CD14-positive monocyte (primary cell): ENCODE data around the gene MYOM3. TPM values are rescaled to one million over a fixed set of nuclear protein-coding genes. Genes with fewer than 3 reads are reported as not detected.

Experiments used
- DNase-seq, 3 donors: peaks; one replicate each; pipeline ENCODE4 v3.0.0-alpha.2; 2011 to 2022
- H2AFZ ChIP-seq: 2 replicates; pipeline ENCODE4 v1.6.0; 2012; ENCODE audit warnings: mild to moderate bottlenecking, low read depth, low read length, inconsistent platforms; ENCODE audit not compliant: insufficient read depth, poor library complexity, severe bottlenecking
- H3K27ac ChIP-seq, 2 donors: 1 replicate in 1 of 2; 2 replicates in 1 of 2; pipeline ENCODE4 v1.5.1; 2012 to 2013; ENCODE audit warnings: low read length in 2 of 2, control low read depth in 1 of 2, inconsistent platforms in 1 of 2, low read depth in 1 of 2, mild to moderate bottlenecking in 1 of 2
- H3K27me3 ChIP-seq, 2 donors: one replicate each; pipeline versions ENCODE4 v1.6.0 to v1.6.1; 2011 to 2013; ENCODE audit warnings: low read length in 2 of 2; ENCODE audit not compliant: control insufficient read depth in 2 of 2, insufficient read depth in 2 of 2
- H3K36me3 ChIP-seq, 2 donors: replicated peaks in 1 of 2; 1 replicate in 1 of 2; 2 replicates in 1 of 2; pipeline versions ENCODE4 v1.5.1 to v1.6.1; 2012 to 2013; ENCODE audit warnings: low read length in 2 of 2, control low read depth in 1 of 2, inconsistent platforms in 1 of 2, mild to moderate bottlenecking in 1 of 2; ENCODE audit not compliant: insufficient read depth in 2 of 2, control insufficient read depth in 1 of 2
- H3K4me1 ChIP-seq, 2 donors: 1 replicate in 1 of 2; 2 replicates in 1 of 2; pipeline versions ENCODE4 v1.5.1 to v1.6.1; 2012 to 2013; ENCODE audit warnings: low read length in 2 of 2, control low read depth in 1 of 2, inconsistent platforms in 1 of 2, mild to moderate bottlenecking in 1 of 2, moderate library complexity in 1 of 2; ENCODE audit not compliant: insufficient read depth in 2 of 2, control insufficient read depth in 1 of 2
- H3K4me2 ChIP-seq: replicated peaks from 2 replicates; pipeline ENCODE3; 2012; ENCODE audit warnings: low read length, moderate library complexity, mild to moderate bottlenecking; ENCODE audit not compliant: poor library complexity, severe bottlenecking; ENCODE audit errors: extremely low read depth
- H3K4me3 ChIP-seq, 3 experiments: fragments of 200-600 bp in 1 of 3; sonication (generic) in 1 of 3; replicated peaks in 1 of 3; 1 replicate in 2 of 3; 2 replicates in 1 of 3; pipeline ENCODE4 v1.5.1; 2011 to 2013; ENCODE audit warnings: low read length in 3 of 3, mild to moderate bottlenecking in 3 of 3, control low read depth in 2 of 3, low read depth in 2 of 3, inconsistent platforms in 1 of 3, moderate library complexity in 1 of 3
- H3K79me2 ChIP-seq: 2 replicates; pipeline ENCODE4 v1.6.0; 2012; ENCODE audit warnings: mild to moderate bottlenecking, control low read depth, inconsistent platforms, low read length, moderate library complexity; ENCODE audit not compliant: insufficient read depth
- H3K9ac ChIP-seq: 2 replicates; pipeline ENCODE4 v1.6.0; 2017; ENCODE audit warnings: low read length, mild to moderate bottlenecking; ENCODE audit not compliant: insufficient read depth, poor library complexity, severe bottlenecking
- H3K9me3 ChIP-seq, 2 donors: replicated peaks in 1 of 2; 1 replicate in 1 of 2; 2 replicates in 1 of 2; pipeline versions ENCODE4 v1.5.1 to v1.6.1; 2012 to 2013; ENCODE audit warnings: low read length in 2 of 2, control low read depth in 1 of 2; ENCODE audit not compliant: control insufficient read depth in 1 of 2, insufficient read depth in 1 of 2
- H4K20me1 ChIP-seq: 2 replicates; pipeline ENCODE4 v1.6.0; 2012; ENCODE audit warnings: mild to moderate bottlenecking, low read length, control low read depth, moderate library complexity; ENCODE audit not compliant: insufficient read depth
- H3K27ac Mint-ChIP-seq, 7 donors: one replicate each; pipeline ENCODE4 v1.8.0; 2020; ENCODE audit warnings: mild to moderate bottlenecking in 7 of 7, mixed read lengths in 7 of 7, moderate library complexity in 6 of 7, inconsistent platforms in 2 of 7
- H3K27me3 Mint-ChIP-seq, 3 donors: one replicate each; pipeline ENCODE4 v1.8.0; 2021 to 2022; ENCODE audit warnings: low read depth in 3 of 3, mild to moderate bottlenecking in 3 of 3, mixed read lengths in 3 of 3, moderate library complexity in 3 of 3, inconsistent platforms in 1 of 3
- H3K36me3 Mint-ChIP-seq, 2 donors: one replicate each; pipeline ENCODE4 v1.8.0; 2020; ENCODE audit warnings: mixed read lengths in 2 of 2, inconsistent platforms in 1 of 2, mild to moderate bottlenecking in 1 of 2
- H3K4me1 Mint-ChIP-seq: one replicate; pipeline ENCODE4 v1.8.0; 2020; ENCODE audit warnings: mild to moderate bottlenecking, mixed read lengths
- H3K4me3 Mint-ChIP-seq, 2 donors: one replicate each; pipeline ENCODE4 v1.8.0; 2020; ENCODE audit warnings: mild to moderate bottlenecking in 2 of 2, mixed read lengths in 2 of 2, moderate library complexity in 1 of 2
- H3K9me3 Mint-ChIP-seq, 7 donors: one replicate each; pipeline ENCODE4 v1.8.0; 2020 to 2022; ENCODE audit warnings: mixed read lengths in 7 of 7, mild to moderate bottlenecking in 6 of 7, moderate library complexity in 6 of 7, inconsistent platforms in 2 of 7
- CTCF ChIP-seq: fragments of 200-600 bp; IDR thresholded peaks from one replicate; pipeline ENCODE4 v1.8.0; 2022; ENCODE audit warnings: antibody characterized with exemption, mild to moderate bottlenecking
- WGBS: methylation state at CpG from one replicate; pipeline ENCODE4 v1.1.5; 2013; ENCODE audit warnings: missing lambda C conversion rate; ENCODE audit not compliant: insufficient coverage; 5-methylcytosine and 5-hydroxymethylcytosine counted together
- intact Hi-C, 2 donors: fragments of 100-400 bp; cut with micrococcal nuclease; formaldehyde crosslinking; loops; one replicate each; pipeline versions ENCODE4 v1.15.0 to v1.15.1; 2023
- polyA plus RNA-seq, 3 donors: library from polyadenylated mRNA; depleted of rRNA in 1 of 3; unstranded in 2 of 3; stranded (reverse) in 1 of 3; fragments of 300-500 nt in 2 of 3; fragments of >200 nt in 1 of 3; fragmentation: Illumina TruSeq in 2 of 3; gene quantifications; 1 replicate in 2 of 3; 2 replicates in 1 of 3; pipeline ENCODE4 v1.2.3, GENCODE V29; 2012 to 2021

Gene MYOM3
- polyA plus RNA-seq, 3 donors: not detected

DNA sequence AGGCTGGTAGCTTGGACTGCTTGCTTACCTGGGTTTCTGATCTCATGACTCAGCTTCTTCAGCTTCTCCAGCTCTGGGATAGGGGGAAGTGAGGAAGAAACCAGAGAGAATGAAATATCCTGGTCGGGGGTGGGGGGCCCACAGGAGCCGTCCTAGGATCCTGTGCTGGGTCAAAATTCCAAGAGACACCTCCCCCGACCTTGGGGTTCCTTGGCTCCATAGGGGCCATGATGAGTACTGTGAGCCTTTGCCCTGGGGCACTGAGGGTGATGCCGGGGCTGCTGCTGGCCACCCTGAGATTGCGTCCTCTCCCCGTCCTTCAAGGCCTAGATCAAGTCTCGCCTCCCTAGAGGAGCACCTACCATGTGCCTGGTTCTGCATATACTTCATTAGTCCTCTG is 40.0 kb downstream of the MYOM3 start:
- Histone ChIP-seq H3K79me2 (no peaks in the 10 kb centered on the region), H2AFZ (no peak overlapping the region), H3K9ac (no peak overlapping the region), H3K9me3 (no peaks in the 10 kb centered on the region), H3K4me2 (no peak overlapping the region), H3K27ac (no peak overlapping the region), H4K20me1 (no peaks in the 10 kb centered on the region), H3K27me3 (no peaks in the 10 kb centered on the region), H3K36me3 (no peaks in the 10 kb centered on the region), H3K4me1 (peaks cover 3 to 16% of the 10 kb centered on the region in 2 donors), H3K4me3 (no peak overlapping the region)
- peak overlapping the region in 1 of 2 donors; percentile 51 for H3K4me3 Mint-ChIP-seq
- 94% methylated on average over 6 of the region's 7 CpGs for WGBS
- H3K4me1 Mint-ChIP-seq: peaks cover 20% of the 10 kb centered on the region
- peaks cover 3 to 8% (median 5%) of the 10 kb centered on the region in 3 donors for H3K27me3 Mint-ChIP-seq
- no peak overlapping the region for H3K27ac Mint-ChIP-seq
- intact Hi-C loops: loop anchor here (5.0 to 10.0 kb wide), 2 partner anchors 320 to 323 kb away; no protein-coding TSS in a partner anchor
- TF ChIP-seq CTCF: no peak
- H3K9me3 Mint-ChIP-seq: peaks cover 0 to 3% (median 0%) of the 10 kb centered on the region in 7 donors
- H3K36me3 Mint-ChIP-seq: no peaks in the 10 kb centered on the region
- DNase-seq: no peak

GRCh38 chr1:24070821-24071393 is 41.0 kb downstream of the MYOM3 start:
- peak overlapping the region; percentile 38 for H2AFZ ChIP-seq
- no peak overlapping the region for H3K4me3 Mint-ChIP-seq
- H3K4me3 ChIP-seq: no peak overlapping the region
- no peaks in the 10 kb centered on the region for H3K9me3 ChIP-seq
- no peaks in the 10 kb centered on the region for H3K79me2 ChIP-seq
- H4K20me1 ChIP-seq: no peaks in the 10 kb centered on the region
- H3K27me3 Mint-ChIP-seq: peaks cover 3 to 6% (median 5%) of the 10 kb centered on the region in 3 donors
- no peak overlapping the region for H3K27ac Mint-ChIP-seq
- intact Hi-C loops: loop anchor here (5.0 to 10.0 kb wide), 2 partner anchors 321 to 324 kb away; no protein-coding TSS in a partner anchor
- 2% methylated on average over 6 of the region's 15 CpGs for WGBS
- no peaks in the 10 kb centered on the region for H3K36me3 ChIP-seq
- H3K9ac ChIP-seq: no peak overlapping the region
- H3K4me1 Mint-ChIP-seq: peaks cover 20% of the 10 kb centered on the region
- no peaks in the 10 kb centered on the region for H3K36me3 Mint-ChIP-seq
- H3K4me2 ChIP-seq: no peak overlapping the region
- H3K9me3 Mint-ChIP-seq: peaks cover 0 to 3% (median 3%) of the 10 kb centered on the region in 7 donors
- no peak overlapping the region for H3K27ac ChIP-seq
- H3K4me1 ChIP-seq: peaks cover 3 to 16% of the 10 kb centered on the region in 2 donors
- DNase-seq: peak; percentile 44 to 62 (median 51)
- no peaks in the 10 kb centered on the region for H3K27me3 ChIP-seq
- TF ChIP-seq CTCF: peak; percentile 85
